HG02588 (cell line): ENCODE results near the gene ARMH4.
"Not testable (repeated sequence)": the region's sequence is repeated elsewhere in the genome, so short reads cannot be mapped to it uniquely, and the experiment has no call there.

Experiments
- ATAC-seq: cut with Tn5 transposase; IDR thresholded peaks from one replicate; pipeline ENCODE4 v1.9.1; 2021; ENCODE audit warnings: mild to moderate bottlenecking, moderate library complexity; ENCODE audit not compliant: unreplicated experiment

The ARMH4 gene

DNA sequence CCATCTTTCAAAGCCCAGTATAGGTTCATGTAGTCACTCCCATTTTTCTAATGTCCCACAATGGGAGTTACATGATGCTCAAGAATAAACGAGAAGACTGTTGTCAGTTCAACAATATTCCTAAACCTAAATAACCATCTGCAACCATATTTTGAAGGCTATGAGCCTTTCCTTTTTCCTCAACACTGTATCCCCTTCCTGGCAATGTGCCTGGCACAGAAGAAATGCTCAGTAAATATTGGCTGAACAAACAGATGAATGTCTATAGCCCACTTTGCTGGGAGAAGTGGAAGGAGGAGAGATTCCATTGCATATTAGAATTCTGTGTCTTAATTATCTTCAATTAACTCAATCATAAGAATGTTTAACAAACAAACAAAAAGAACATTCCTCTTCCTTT lies 6.1 kb downstream of the ARMH4 start:
- ATAC-seq = no peak

DNA sequence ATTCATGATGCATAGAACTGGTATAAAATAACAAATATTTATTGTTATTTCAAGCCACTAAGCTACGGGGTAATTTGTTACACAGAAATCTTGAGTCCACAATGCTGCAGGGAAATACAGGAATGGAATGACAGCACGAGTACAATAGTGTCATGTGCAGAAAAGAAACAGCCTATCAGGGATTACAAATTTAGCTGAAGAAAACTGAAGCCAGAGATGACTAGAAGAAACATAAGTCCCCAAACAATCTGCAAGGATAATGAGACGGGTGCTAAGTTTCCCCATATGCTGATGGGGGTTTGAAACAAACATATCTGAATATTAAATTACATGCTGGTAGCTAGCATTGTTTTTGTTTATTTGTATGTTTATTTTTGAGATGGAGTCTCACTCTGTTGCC lies 8.9 kb downstream of the ARMH4 start:
- ATAC-seq = no peak

- ATAC-seq = no peak
These were observed 10.1 kb downstream of the ARMH4 start for GRCh38 chr14:58141893-58142292.

DNA sequence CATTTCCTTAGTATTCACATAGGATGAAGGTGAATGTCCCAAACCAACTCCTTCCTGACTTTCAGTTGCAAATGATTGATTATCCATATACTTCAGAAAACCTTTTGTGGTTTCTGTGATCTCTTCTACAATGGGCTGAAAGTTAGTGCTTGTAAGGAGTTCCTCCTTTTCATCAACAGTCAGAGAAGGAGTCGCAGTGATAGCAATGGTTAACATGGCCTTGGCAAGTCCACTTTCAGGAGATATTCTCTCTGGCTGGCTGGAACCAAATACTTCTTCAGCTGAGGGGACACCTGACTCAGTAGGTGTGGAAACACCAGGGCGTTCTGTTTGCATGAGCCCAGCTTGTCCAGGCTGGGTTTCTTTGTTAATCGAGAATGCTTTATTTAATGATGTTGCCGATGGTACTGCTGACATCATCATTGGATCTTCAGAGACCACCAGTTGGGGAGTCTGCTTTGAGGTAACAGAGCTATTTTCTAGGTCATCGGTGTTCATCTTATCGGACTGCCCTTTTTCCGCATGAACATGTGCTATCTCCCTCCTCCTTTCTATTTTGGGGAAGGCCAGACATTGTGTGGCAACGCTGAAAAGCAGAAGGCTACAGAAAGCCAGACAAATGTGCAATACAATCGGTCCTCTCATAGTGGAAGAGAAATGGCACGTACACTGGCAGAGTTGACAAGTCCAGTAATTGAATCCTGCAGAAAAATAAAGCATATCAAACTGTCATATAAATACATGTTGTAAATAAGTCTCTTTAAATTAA lies 13.1 kb downstream of the ARMH4 start:
- ATAC-seq = no peak

- peak; percentile 66 for ATAC-seq
These were observed 13.8 kb downstream of the ARMH4 start for GRCh38 chr14:58138031-58138713.

DNA sequence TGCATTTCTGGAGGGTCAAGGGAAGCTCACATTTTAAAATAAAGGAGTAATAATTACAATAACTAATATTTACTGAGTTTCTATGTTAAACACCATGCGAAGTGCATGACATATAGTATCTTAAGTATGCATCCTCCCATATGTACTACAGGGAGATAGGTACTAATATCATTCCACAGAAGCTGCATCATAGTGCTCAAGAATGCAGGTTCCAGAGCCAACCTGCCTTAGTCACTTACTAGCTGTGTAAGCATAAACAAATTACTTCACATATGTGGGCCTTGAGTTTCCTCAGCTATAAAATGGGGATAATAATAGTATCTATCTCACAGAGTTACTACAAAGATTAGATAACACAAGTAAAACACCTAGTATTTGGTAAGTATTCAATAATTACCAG lies 18.3 kb downstream of the ARMH4 start:
- no peak for ATAC-seq

DNA sequence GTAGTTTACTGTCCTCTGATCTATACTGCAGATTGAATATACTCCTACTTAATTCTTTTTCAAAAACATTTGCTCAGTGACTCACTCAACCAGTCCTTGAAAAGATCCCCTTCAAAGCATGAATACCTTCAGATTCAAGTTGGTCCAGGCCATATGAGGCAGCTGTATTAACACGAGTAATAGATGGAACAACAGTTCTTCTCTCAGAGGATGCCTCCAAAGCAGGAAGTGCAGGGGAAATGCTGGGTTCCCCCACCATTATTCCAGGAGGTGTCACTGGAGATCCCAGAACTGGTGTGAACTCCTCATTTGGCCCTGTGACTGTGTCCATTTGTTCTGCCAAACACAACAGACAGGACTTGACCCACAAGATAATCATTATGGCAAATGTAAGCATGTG lies 20.6 kb downstream of the ARMH4 start:
- no peak for ATAC-seq

GRCh38 chr14:58130116-58130782 lies 21.8 kb downstream of the ARMH4 start:
- no peak for ATAC-seq

- ATAC-seq = no peak
These were observed 22.8 kb downstream of the ARMH4 start for GRCh38 chr14:58129208-58129607.

DNA sequence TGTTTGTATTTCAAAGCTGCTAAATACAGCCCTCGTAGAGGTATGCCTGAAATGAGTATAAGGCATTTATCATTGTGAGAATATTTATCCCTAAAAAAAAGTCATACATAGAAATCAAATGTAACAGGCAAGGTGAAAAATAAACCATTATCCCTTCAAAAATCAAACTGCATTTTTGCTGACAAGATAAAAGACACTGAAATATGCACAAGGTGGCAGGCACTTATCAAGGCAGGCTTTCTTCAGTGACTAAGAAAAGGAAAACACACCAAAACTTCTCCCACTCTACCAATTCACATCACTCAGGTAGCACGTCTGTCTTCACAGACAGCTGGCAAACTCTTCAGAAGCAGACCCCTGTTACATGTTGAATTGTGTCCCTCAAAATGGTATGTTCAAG lies 23.6 kb downstream of the ARMH4 start:
- no peak for ATAC-seq

- ATAC-seq = not testable (repeated sequence)
These were observed 29.5 kb downstream of the ARMH4 start for GRCh38 chr14:58122546-58122945.

DNA sequence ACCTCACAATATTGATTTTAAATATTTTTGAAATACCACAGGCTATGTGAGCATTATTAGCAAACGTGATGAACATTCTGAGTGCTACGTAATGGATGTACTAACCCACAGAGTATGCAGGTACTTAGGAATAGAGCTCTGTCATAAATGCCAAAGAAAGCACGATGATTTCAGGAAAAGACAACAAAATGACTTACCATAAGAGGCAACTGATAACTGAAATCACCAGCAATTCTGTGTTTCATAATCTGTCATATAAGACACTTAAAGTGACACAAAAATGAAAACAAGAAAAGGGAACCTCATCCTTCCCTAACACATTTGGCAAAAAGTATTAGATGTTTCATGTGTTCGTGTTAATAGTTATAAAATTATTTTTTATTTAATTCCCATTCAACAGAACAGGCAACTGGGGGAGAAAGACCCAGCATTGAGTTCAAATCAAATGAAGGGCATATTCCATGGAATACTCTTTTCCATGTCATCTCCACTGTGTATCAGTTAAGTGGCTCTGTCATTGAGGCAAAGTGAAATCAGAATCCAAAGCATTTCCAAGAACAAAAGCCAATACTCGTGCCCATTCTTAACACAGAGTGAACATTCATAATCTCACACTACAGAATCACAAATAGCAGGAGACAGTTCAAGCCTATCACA lies 30.4 kb downstream of the ARMH4 start:
- no peak for ATAC-seq

- ATAC-seq = no peak
These were observed 32.6 kb downstream of the ARMH4 start for GRCh38 chr14:58119381-58119780.

- ATAC-seq = no peak
These were observed 33.8 kb downstream of the ARMH4 start for GRCh38 chr14:58118097-58118815.

- no peak for ATAC-seq
These were observed 42.3 kb downstream of the ARMH4 start for GRCh38 chr14:58109744-58110143.

GRCh38 chr14:58108717-58109116 lies 43.3 kb downstream of the ARMH4 start:
- ATAC-seq = no peak

DNA sequence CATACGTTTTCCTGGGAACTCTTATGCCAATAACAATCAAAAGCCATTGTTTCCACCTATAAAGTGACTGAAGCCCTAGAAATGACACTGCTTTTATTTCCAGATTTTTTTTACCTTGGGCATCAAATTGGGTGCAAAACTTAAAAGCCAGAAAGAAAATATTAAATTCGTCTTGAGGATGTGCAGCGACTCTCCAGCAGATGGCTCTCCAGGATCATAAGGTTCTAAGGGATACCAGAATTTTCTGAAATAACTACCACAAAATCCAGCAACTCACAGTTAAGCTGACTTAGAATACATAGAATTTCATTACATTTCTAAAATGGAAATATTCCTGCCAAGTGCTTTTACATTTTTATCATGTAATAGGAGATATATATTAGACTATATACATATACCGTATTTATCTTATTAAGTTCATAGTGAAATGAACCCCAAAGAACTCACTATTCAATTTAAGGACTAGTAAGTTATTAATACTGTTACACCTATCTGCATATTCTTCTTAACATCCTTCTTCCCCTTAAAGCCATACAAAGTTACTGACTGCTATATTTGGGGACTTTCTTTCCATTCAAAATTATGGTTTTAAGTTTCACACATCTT lies 44.0 kb downstream of the ARMH4 start:
- no peak for ATAC-seq

DNA sequence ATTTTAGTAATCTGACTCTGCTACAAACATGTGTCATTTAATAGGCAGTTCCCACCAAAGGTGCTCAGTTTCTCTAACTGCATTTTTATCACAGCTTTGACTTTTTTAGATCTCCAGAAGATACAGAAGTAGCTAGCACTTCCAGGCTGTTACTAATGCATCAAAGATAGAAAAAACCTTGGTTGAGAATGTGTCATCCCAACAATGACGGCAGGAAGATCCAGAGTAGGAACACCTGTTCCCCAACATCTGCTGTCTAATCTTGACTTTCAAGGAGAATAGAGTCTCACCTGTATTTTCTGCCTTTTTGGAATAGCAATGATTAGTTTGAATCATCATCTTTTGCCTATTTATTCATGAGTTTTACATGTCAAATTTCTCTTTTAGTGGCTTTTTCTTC lies 45.0 kb downstream of the ARMH4 start:
- ATAC-seq = no peak

GRCh38 chr14:58106446-58106845 lies 45.6 kb downstream of the ARMH4 start:
- ATAC-seq = no peak

GRCh38 chr14:58104808-58105207 lies 47.2 kb downstream of the ARMH4 start:
- no peak for ATAC-seq
